Measurements from ENCODE around the gene TSPAN2. TPM values are rescaled to one million over a fixed set of nuclear protein-coding genes. Genes with fewer than 3 reads are reported as not detected.

Gene TSPAN2
- total and polyA plus RNA-seq, 9 of the 15 experiments (the other 6 are each of a cell fraction or from before 2014, with no cell fraction given) = not detected

- TF ChIP-seq MAX (CRISPR knock-in tag; IDR thresholded peaks at IDR 0.05) = no peak
- TF ChIP-seq CHD4 (IDR thresholded peaks at IDR 0.05; ENCODE audit: insufficient read depth, insufficient replicate concordance, low read depth, low read length, poor library complexity, severe bottlenecking) = no peak
- TF ChIP-seq MED1 (CRISPR knock-in tag; IDR thresholded peaks at IDR 0.05; ENCODE audit: borderline replicate concordance) = no peak
Measured at GRCh38 chr1:115120296-115120695, 31.0 kb upstream of the TSPAN2 start (continued).

GRCh38 chr1:115118611-115119010 is 29.3 kb upstream of the TSPAN2 start:
- Histone ChIP-seq H3K9ac (ENCODE audit: insufficient read depth in 1 of 2, low read depth in 2 of 2, low read length in 2 of 2) (no peak overlapping the region), H2AFZ (ENCODE audit: low read depth, low read length) (no peak overlapping the region), H3K4me3 (no peak overlapping the region), H3K9me3 (replicated peaks; ENCODE audit: control insufficient read depth, insufficient read depth, low read depth, low read length) (no peaks in the 10 kb centered on the region; the same call in 1 of the 2 replicates), H3K4me1 (replicated peaks in 1 of 2; ENCODE audit: control insufficient read depth in 2 of 2, insufficient read depth in 2 of 2, low read length in 2 of 2) (no peaks in the 10 kb centered on the region), H4K20me1 (replicated peaks; ENCODE audit: control insufficient read depth, insufficient read depth, low read length) (no peaks in the 10 kb centered on the region; the same call in 1 of the 2 replicates), H3K36me3 (ENCODE audit: control insufficient read depth, insufficient read depth, low read length) (no peaks in the 10 kb centered on the region), H3K79me2 (ENCODE audit: control insufficient read depth, insufficient read depth, low read length) (no peaks in the 10 kb centered on the region), H3K27ac (ENCODE audit: extremely low read depth, low read depth, low read length) (no peak overlapping the region), H3K9me1 (ENCODE audit: control insufficient read depth, insufficient read depth, low read length) (no peaks in the 10 kb centered on the region), H3K4me2 (ENCODE audit: insufficient read depth, low read length) (no peak overlapping the region), H3K27me3 (ENCODE audit: control insufficient read depth in 2 of 2, insufficient read depth in 2 of 2, low read length in 2 of 2) (0 out of 5 replicates have a peak, but pooled peaks cover 0 to 11% of the 10 kb centered on the region in 2 experiments)
- 1% methylated on average over 4 of the region's 4 CpGs for WGBS (ENCODE audit: insufficient coverage, low coverage, missing lambda C conversion rate)
- no TSS peak for BruUV-seq (replicated peaks)
- CTCF ChIA-PET (ENCODE audit: low intra/inter-chr PET ratio) = no interaction called here
- TF ChIP-seq DIDO1 (tag; IDR thresholded peaks at IDR 0.05; ENCODE audit: low read depth) = no peak
- TF ChIP-seq XRCC3 (IDR thresholded peaks at IDR 0.05) = no peak
- TF ChIP-seq CC2D1A (IDR thresholded peaks at IDR 0.05) = no peak
- no peak for TF ChIP-seq PHF21A (IDR thresholded peaks at IDR 0.05; ENCODE audit: borderline replicate concordance, low read depth)
- no peak for TF ChIP-seq ZBTB1 (CRISPR knock-in tag; IDR thresholded peaks at IDR 0.05; ENCODE audit: borderline replicate concordance, low read depth)
- no peak for TF ChIP-seq MTA1 (IDR thresholded peaks at IDR 0.05; ENCODE audit: borderline replicate concordance)
- TF ChIP-seq MEIS2 (IDR thresholded peaks at IDR 0.05; ENCODE audit: partially characterized antibody) = no peak
- in situ Hi-C loops (cut with MboI) = no loop called here
- POLR2A ChIA-PET = no interaction called here
- ATAC-seq = no peak
- no peak for DNase-seq (ENCODE audit: extremely low read depth in 1 of 4, low spot score in 3 of 4)
- no peak for FAIRE-seq
- intact Hi-C loops (cut with micrococcal nuclease) = no loop called here

Measured in K562 (cell line).